GM19239 (cell line): Measurements from ENCODE around the gene ARHGAP45.
"Not testable (repeated sequence)": the region's sequence is repeated elsewhere in the genome, so short reads cannot be mapped to it uniquely, and the experiment has no call there.

Experiments
- DNase-seq: peaks from one replicate; pipeline ENCODE4 v3.0.0; 2011; ENCODE audit warnings: low spot score; ENCODE audit not compliant: insufficient read length
- FAIRE-seq: peaks from 2 replicates; lab custom pipeline; 2011; peaks lifted over from hg19 to GRCh38; lab: Jason Lieb, UNC

The ARHGAP45 gene

GRCh38 chr19:1111641-1112267, 44.8 kb downstream of the ARHGAP45 start:
- FAIRE-seq, result no peak
- no peak for DNase-seq

DNA sequence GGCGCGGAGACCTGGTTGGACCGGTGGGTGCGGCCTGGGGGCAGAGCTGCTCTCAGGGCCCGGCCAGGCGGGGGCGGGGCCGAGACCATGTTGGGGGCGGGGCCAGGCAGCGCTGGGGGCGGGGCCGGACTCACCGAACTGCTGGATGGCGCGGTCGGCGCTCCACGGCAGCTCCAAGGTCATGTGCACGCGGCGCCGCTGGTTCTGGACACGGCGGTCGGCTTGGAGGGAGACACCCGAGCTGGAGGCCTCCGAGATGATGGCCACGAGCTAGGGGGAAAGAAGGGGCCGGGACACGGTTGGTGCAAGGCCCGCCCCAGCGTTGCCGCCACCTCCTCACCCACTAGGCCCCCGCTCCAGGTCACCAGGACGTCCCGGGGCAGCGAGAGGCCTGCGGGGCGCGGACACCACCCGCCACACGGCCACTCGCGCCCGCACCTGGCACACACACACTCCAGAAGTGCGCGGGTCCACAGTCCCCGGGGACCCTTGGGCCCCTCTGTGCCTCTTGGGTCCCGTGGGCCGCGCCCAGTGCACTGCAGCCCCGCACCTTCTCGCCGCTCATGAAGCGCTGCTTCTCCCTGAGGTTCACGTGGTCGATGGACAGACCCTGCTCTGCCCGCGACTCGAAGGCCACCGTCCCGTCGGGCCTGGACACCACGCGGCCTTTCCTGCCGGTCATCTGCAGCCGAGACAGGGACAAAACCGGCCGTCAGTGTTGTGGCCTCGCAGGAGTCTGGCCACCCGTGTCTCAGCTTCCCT, 45.5 kb downstream of the ARHGAP45 start:
- no peak for FAIRE-seq
- DNase-seq, result no peak

GRCh38 chr19:1113030-1113985, 46.3 kb downstream of the ARHGAP45 start:
- FAIRE-seq, result peak; percentile 70

DNA sequence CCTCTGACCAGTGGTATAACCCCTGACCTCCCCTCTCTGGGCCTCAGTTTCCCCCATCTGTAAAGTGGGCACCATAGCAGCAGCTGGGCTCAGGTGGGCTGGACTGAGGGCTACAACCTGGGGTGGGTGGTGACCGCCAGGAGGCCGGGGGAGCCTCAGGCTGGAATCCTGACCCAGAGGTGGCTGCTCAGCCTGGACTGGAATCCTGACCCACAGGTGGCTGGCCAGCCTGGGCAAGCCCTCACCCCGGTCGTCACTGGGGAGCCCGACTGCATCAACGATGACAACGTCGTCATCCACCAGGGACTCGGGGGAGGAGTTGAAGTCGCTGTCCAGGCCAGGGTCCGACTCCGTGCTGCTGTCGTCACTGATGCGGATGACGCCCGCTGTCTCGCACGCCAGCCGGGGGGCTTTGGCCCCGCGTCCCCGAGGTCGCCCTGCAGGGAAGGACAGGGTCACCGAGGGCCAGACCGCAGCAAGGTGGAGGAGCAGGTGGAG, 47.1 kb downstream of the ARHGAP45 start:
- DNase-seq, result no peak
- FAIRE-seq, result no peak

More at GRCh38 chr19:1113030-1113985, 46.3 kb downstream of the ARHGAP45 start:
- DNase-seq, result peak; percentile 100

DNA sequence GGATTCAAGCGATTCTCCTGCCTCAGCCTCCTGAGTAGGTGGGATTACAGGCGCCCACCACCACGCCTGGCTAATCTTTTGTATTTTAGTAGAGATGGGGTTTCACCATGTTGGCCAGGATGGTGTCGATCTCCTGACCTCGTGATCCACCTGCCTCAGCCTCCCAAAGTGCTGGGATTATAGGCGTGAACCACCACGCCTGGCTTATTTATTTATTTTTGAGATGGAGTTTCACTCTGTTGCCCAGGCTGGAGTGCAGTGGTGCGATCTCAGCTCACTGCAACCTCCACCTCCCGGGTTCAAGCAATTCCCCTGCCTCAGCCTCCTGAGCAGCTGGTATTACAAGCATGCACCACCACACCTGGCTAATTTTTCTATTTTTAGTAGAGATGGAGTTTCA, 47.8 kb downstream of the ARHGAP45 start:
- FAIRE-seq, DNase-seq: not testable (repeated sequence)

GRCh38 chr19:1115646-1116420, 48.9 kb downstream of the ARHGAP45 start:
- FAIRE-seq (no peak), DNase-seq (no peak)

DNA sequence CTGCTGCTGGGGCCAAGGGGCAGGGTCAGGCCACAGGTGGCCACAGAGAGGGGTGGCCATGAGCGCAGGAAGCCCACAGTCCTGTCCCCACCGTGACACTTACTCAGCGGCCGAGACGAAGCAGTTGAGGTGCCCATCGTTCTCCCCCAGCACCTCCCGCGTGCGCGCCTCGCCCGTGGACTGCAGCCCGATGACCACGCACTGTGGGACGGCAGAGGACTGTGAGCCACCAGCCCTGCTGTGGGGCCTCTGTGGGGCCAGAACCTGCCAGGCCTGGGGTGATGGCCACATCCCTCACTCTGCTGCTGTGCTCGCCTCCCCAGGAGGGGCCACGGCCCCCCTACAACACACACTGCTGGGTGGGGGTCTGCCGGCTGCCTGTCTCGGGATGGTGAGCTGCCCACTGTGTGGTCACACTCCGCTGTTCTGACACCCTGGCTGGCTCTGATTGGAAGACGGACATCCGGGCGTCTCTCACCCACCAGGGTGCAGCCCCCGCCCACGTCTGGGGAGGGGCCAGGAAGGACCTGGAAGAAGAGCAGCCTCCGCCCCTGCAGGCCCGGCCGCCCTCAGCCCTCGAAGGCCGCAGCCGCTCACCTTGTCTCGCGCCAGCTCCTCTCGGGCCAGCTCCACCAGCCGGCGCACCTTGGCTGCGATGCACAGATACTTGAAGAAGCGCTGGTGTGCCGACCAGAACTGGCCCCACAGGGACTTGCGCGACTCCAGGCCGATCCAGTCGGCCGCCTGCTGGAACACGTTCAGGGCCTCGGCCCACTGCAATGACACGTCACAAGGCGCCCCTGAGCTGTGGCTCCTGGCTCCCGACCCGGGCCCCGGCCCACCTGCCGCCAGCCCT, 50.0 kb downstream of the ARHGAP45 start:
- FAIRE-seq (no peak), DNase-seq (no peak)

GRCh38 chr19:1117654-1118053, 50.7 kb downstream of the ARHGAP45 start:
- FAIRE-seq (no peak), DNase-seq (no peak)

GRCh38 chr19:1118999-1119398, 52.0 kb downstream of the ARHGAP45 start:
- FAIRE-seq (no peak), DNase-seq (no peak)

- FAIRE-seq, result no peak
- DNase-seq, result no peak
Observed at GRCh38 chr19:1119475-1120217, 52.7 kb downstream of the ARHGAP45 start.

GRCh38 chr19:1121395-1121794, 54.4 kb downstream of the ARHGAP45 start:
- DNase-seq, result no peak
- no peak for FAIRE-seq

DNA sequence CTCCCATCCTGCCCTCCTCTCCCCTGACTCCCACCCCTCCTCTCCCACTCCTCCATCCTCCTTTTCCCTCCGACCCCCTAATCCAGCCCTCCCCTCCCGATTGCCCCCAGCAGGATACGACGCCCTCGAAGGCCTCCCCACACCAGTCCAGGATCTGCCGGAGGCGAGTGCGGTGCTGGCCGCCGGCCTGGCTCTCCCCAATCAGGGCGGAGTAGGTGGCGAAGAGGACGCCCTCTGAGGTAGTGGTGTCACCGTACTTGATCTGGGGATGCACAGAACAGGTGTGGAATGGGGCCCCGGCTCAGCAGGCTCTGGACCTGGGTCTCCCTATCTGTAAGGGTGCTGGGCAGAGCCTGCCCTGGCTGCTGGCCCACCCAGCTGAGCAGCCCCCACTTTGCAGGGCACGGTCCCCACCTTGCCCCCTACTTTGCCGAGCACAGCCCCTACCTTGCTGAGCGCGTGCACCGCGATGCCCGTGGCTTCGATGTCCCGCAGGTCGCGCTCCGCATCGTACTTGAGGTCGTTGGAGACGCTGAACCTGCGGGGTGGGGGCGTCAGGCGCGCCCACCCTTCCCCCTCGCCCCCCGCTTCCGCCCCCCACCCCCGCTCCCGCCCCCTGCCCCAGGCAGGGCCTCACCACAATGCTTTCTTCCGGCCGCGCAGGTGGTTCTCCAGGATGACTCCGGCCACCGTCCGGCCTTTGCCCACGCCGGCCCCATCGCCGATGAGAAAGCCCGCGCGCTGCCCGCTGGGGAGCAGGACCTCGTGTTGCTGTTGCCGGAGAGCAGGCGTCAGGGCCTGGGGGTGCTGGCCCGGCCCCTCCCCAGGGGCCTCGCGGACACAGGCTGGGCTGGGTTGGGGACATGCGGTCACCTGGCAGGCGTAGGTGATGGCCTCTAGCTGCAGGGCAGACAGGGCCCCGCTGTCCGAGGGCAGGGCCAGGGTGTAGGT, 55.3 kb downstream of the ARHGAP45 start:
- no peak for DNase-seq
- FAIRE-seq, result no peak

- DNase-seq, result peak; percentile 81
Observed at GRCh38 chr19:1122972-1123363, 56.0 kb downstream of the ARHGAP45 start.

GRCh38 chr19:1123381-1123780, 56.4 kb downstream of the ARHGAP45 start:
- DNase-seq (no peak), FAIRE-seq (no peak)

More at GRCh38 chr19:1122972-1123363, 56.0 kb downstream of the ARHGAP45 start:
- no peak for FAIRE-seq

DNA sequence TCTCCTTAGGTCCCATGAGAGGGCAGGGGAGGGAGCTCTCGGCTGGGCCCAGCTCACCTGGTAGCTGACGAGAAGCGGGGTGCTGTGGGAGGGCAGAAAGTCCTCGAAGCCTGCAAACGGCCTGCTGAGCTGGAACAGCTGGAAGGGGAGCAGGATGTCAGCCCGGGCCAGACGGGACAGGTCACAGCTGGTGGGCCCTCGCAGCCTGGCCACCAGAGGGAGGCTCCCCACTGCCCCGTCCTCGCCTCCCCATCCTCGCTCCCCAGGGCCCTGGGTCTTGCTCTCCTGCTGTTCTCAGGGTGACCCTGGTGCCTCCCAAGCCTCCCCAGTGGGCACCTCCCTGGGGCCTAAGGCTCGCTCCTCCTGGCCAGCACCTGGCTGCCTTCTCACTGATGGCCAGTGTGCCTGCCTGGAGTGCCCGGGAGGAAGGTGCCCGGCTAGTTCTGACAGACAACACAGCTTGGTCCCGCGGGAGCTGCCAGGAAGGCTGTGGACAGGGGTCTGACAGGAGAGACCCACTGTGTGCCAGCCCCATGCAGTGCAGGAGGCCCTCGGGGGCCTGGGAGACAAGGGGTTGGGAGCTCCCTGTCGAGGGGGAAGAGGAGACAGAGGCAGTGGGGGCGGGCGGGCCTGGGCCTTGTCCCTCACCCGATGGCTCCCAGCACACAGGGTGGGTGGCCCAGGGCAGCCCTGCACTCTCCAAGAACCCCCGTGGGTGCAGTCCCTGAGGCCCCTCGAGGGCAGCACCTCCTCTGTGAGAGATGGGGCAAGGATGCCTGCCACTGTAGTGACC, 57.1 kb downstream of the ARHGAP45 start:
- DNase-seq, result no peak
- no peak for FAIRE-seq
